NCI-H2107 (cell line): ENCODE data around the gene RASGRF1.

Source experiments
- DNase-seq: peaks from one replicate; lab custom pipeline; 2025; lab: John Stamatoyannopoulos, UW

The RASGRF1 gene

GRCh38 chr15:78912316-78912715 lies 178.3 kb downstream of the RASGRF1 start:
- DNase-seq = no peak

- DNase-seq = no peak
These were observed 180.3 kb downstream of the RASGRF1 start for GRCh38 chr15:78910271-78910670.
